Fibroblast of skin of scalp (primary cell): ENCODE measurements around the gene MPHOSPH6.
A peak's percentile ranks its signal among the peaks of the same experiment; 100 is the strongest.
"Not testable (repeated sequence)": the region's sequence is repeated elsewhere in the genome, so short reads cannot be mapped to it uniquely, and the experiment has no call there.

Experiments
- DNase-seq: peaks from one replicate; pipeline ENCODE4 v3.0.0-alpha.2; 2013

Gene MPHOSPH6

GRCh38 chr16:82167670-82168069 lies 2.4 kb downstream of the MPHOSPH6 start:
- DNase-seq: no peak

- DNase-seq: peak; percentile 6
Measured at GRCh38 chr16:82160226-82160625, 9.8 kb downstream of the MPHOSPH6 start.

GRCh38 chr16:82157836-82158235 lies 12.2 kb downstream of the MPHOSPH6 start:
- no peak for DNase-seq

GRCh38 chr16:82157534-82157812 lies 12.6 kb downstream of the MPHOSPH6 start:
- DNase-seq: no peak

GRCh38 chr16:82156761-82157533 lies 13.1 kb downstream of the MPHOSPH6 start:
- DNase-seq: no peak

GRCh38 chr16:82152641-82153112 lies 17.3 kb downstream of the MPHOSPH6 start:
- DNase-seq: no peak

GRCh38 chr16:82152196-82152595 lies 17.8 kb downstream of the MPHOSPH6 start:
- no peak for DNase-seq

- DNase-seq: no peak
Measured at GRCh38 chr16:82150549-82150948, 19.5 kb downstream of the MPHOSPH6 start.

- no peak for DNase-seq
Measured at GRCh38 chr16:82149536-82149935, 20.5 kb downstream of the MPHOSPH6 start.

GRCh38 chr16:82147546-82147945 lies 22.5 kb downstream of the MPHOSPH6 start:
- DNase-seq: no peak

GRCh38 chr16:82146957-82147356 lies 23.1 kb downstream of the MPHOSPH6 start:
- DNase-seq: no peak

GRCh38 chr16:82146556-82146955 lies 23.5 kb downstream of the MPHOSPH6 start:
- DNase-seq: no peak

GRCh38 chr16:82139286-82139571 lies 30.8 kb downstream of the MPHOSPH6 start:
- DNase-seq: not testable (repeated sequence)

GRCh38 chr16:82138478-82139285 lies 31.3 kb downstream of the MPHOSPH6 start:
- DNase-seq: no peak

GRCh38 chr16:82137822-82138167 lies 32.2 kb downstream of the MPHOSPH6 start:
- DNase-seq: no peak

- DNase-seq: peak; percentile 31
Measured at GRCh38 chr16:82136956-82137821, 32.8 kb downstream of the MPHOSPH6 start.

- no peak for DNase-seq
Measured at GRCh38 chr16:82135844-82136243, 34.2 kb downstream of the MPHOSPH6 start.

- no peak for DNase-seq
Measured at GRCh38 chr16:82134846-82135245, 35.2 kb downstream of the MPHOSPH6 start.

GRCh38 chr16:82133798-82134197 lies 36.2 kb downstream of the MPHOSPH6 start:
- DNase-seq: no peak

GRCh38 chr16:82129881-82130280 lies 40.1 kb downstream of the MPHOSPH6 start:
- DNase-seq: no peak

- no peak for DNase-seq
Measured at GRCh38 chr16:82124651-82125050, 45.4 kb downstream of the MPHOSPH6 start.

- DNase-seq: no peak
Measured at GRCh38 chr16:82119405-82119804, 50.6 kb downstream of the MPHOSPH6 start.

GRCh38 chr16:82118749-82119148 lies 51.3 kb downstream of the MPHOSPH6 start:
- DNase-seq: no peak
